Esophagus muscularis mucosa (tissue), 4 donors: ENCODE data around the gene CDH6. TPM values are rescaled to one million over a fixed set of nuclear protein-coding genes. Genes with fewer than 3 reads are reported as not detected.
A peak's percentile ranks its signal among the peaks of the same experiment; 100 is the strongest.

Experiments used
- DNase-seq: peaks from one replicate; pipeline ENCODE4 v3.0.0-alpha.2; 2017; ENCODE audit errors: extremely low spot score
- H3K27ac ChIP-seq, 4 donors: fragments of 200-600 bp; sonication (generic); replicated peaks in 1 of 4; 1 replicate in 3 of 4; 2 replicates in 1 of 4; pipeline ENCODE4 v1.5.1; 2016 to 2019; ENCODE audit warnings: mild to moderate bottlenecking in 1 of 4
- H3K27me3 ChIP-seq, 4 donors: fragments of 200-600 bp; sonication (generic); one replicate each; pipeline versions ENCODE4 v1.5.1 to v1.6.0; 2016 to 2019
- H3K36me3 ChIP-seq, 4 donors: fragments of 200-600 bp; sonication (generic); one replicate each; pipeline ENCODE4 v1.5.1; 2016 to 2019
- H3K4me1 ChIP-seq, 4 donors: fragments of 200-600 bp; sonication (generic); one replicate each; pipeline ENCODE4 v1.5.1; 2016 to 2019
- H3K4me3 ChIP-seq, 4 donors: fragments of 200-600 bp; sonication (generic); 1 replicate in 2 of 4; 2 replicates in 2 of 4; pipeline ENCODE4 v1.5.1; 2016 to 2019; ENCODE audit warnings: mild to moderate bottlenecking in 4 of 4, moderate library complexity in 1 of 4
- H3K9me3 ChIP-seq, 4 donors: fragments of 200-600 bp; sonication (generic); 1 replicate in 3 of 4; 2 replicates in 1 of 4; pipeline ENCODE4 v1.5.1; 2016 to 2019
- EP300 ChIP-seq: sonication (generic); formaldehyde crosslinking; IDR thresholded peaks from one replicate; pipeline ENCODE4 v1.6.1; 2017; ENCODE audit warnings: antibody characterized with exemption
- POLR2A ChIP-seq: fragments of 450-650 bp; IDR thresholded peaks from one replicate; pipeline ENCODE4 v1.6.1; 2017; ENCODE audit warnings: antibody characterized with exemption, moderate library complexity, mild to moderate bottlenecking, low read depth
- POLR2AphosphoS5 ChIP-seq, 2 donors: sonication (generic); formaldehyde crosslinking; IDR thresholded peaks; one replicate each; pipeline ENCODE4 v1.6.1; 2017; ENCODE audit warnings: antibody characterized with exemption in 2 of 2
- WGBS: methylation state at CpG from one replicate; pipeline ENCODE4 v1.1.5; 2018; 5-methylcytosine and 5-hydroxymethylcytosine counted together
- intact Hi-C: fragments of 100-400 bp; cut with DNase I; formaldehyde crosslinking; loops from one replicate; pipeline ENCODE4 v1.15.1; 2023
- total RNA-seq, 4 donors: library from RNA; depleted of rRNA; stranded (reverse); fragments of >200 nt; gene quantifications; one replicate each; pipeline versions ENCODE4 v1.1.0 to v1.2.1, GENCODE V29; 2016
- TF ChIP-seq, protein P1 (sequence below), 3 experiments: fragments of 200-600 bp in 2 of 3; fragments of 450-650 bp in 1 of 3; sonication (generic) in 2 of 3; IDR thresholded peaks; one replicate each; pipeline ENCODE4 v1.5.1; 2017 to 2019; ENCODE audit warnings: antibody characterized with exemption in 3 of 3, mild to moderate bottlenecking in 2 of 3, moderate library complexity in 1 of 3

The CDH6 gene
- total RNA-seq, 4 donors from 2014 or later: 0.83 to 5.3 (median 3.9) TPM

DNA sequence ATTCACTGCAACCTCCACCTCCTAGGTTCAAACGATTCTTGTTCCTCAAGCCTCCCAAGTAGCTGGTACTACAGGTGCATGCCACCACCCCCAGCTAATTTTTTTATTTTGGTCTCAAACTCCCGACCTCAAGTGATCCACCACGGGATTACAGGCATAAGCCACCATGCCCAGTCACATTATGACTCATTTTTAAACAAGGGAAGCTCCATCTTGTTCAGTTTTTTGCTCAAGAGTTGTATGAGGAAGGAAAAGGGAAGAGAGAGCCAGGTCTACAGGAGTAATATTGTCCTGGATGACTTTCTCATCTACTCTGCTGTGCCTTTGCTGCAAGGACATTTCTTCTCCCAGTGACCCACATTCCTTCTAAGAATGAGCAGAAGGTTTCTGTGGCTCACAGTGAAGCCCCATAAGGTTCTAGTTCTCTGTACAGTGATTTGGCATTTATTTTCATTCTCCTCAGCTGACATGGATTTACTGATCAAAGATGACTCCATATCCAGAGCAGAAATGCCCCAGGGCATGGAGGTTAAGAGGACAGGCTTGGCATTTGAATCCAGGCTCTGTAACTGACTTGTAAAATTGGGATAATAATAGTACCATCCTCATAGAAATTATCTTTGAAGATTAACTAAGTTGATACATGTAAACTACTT, 153.5 kb downstream of the CDH6 start:
- WGBS: 70% methylated on average over 3 of the region's 3 CpGs
- Histone ChIP-seq H3K27ac (no peak overlapping the region), H3K36me3 (no peaks in the 10 kb centered on the region), H3K27me3 (no peaks in the 10 kb centered on the region), H3K4me1 (no peaks in the 10 kb centered on the region), H3K4me3 (no peak overlapping the region), H3K9me3 (no peaks in the 10 kb centered on the region)
- intact Hi-C loops: no loop called here
- no peak for TF ChIP-seq EP300
- TF ChIP-seq, protein P1, sequence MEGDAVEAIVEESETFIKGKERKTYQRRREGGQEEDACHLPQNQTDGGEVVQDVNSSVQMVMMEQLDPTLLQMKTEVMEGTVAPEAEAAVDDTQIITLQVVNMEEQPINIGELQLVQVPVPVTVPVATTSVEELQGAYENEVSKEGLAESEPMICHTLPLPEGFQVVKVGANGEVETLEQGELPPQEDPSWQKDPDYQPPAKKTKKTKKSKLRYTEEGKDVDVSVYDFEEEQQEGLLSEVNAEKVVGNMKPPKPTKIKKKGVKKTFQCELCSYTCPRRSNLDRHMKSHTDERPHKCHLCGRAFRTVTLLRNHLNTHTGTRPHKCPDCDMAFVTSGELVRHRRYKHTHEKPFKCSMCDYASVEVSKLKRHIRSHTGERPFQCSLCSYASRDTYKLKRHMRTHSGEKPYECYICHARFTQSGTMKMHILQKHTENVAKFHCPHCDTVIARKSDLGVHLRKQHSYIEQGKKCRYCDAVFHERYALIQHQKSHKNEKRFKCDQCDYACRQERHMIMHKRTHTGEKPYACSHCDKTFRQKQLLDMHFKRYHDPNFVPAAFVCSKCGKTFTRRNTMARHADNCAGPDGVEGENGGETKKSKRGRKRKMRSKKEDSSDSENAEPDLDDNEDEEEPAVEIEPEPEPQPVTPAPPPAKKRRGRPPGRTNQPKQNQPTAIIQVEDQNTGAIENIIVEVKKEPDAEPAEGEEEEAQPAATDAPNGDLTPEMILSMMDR (IDR thresholded peaks at IDR 0.05): no peak
- peak; percentile 57 for DNase-seq

DNA sequence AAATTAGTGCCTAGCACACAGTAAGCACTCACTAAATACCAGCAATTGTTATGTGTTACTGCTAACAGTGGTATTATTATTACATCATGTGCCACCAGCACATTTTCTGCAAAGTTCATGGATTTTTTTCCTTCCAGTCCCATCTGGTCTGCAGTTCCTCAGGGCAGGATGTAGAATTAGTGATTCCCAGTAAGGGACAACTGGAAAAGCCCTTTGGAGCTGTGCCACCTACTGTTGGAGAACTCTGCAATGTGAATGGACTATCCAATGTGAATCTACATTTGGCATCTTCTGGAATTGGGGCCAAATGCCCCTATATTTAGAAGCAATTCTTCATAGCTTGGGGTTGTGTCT, 154.0 kb downstream of the CDH6 start:
- H3K4me3 ChIP-seq: no peak overlapping the region
- H3K4me1 ChIP-seq: no peaks in the 10 kb centered on the region
- no peaks in the 10 kb centered on the region for H3K9me3 ChIP-seq
- TF ChIP-seq EP300 (no peak), POLR2AphosphoS5 (IDR thresholded peaks at IDR 0.05) (no peak), POLR2A (no peak)
- no peaks in the 10 kb centered on the region for H3K27me3 ChIP-seq
- no peaks in the 10 kb centered on the region for H3K36me3 ChIP-seq
- H3K27ac ChIP-seq: no peak overlapping the region
- DNase-seq: peak; percentile 31
- intact Hi-C loops: no loop called here

DNA sequence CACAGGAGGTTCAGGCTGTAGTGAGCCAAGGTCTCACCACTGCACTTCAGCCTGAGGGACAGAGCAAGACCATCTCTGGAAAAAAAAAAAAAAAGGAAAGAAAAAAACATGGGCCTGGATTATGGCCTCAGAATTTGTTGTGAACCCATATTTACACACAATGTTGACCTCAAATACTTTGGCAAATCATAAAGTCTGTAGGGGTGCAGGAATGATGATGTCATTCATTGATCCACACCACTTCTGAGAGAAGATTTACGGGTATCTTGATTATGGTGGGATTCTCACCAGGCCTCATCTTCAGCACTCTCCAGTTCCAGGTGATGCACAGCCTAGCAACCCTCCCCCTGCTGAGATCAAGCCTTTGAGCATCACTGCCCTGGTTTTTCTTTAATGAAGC, 156.9 kb downstream of the CDH6 start:
- Histone ChIP-seq H3K9me3 (peaks cover 0 to 2% (median under 1%) of the 10 kb centered on the region in 4 donors), H3K36me3 (no peaks in the 10 kb centered on the region), H3K27me3 (no peaks in the 10 kb centered on the region), H3K4me3 (no peak overlapping the region), H3K4me1 (no peaks in the 10 kb centered on the region), H3K27ac (no peak overlapping the region)
- intact Hi-C loops: no loop called here
- 93% methylated on average over 1 of the region's 1 CpG for WGBS
- TF ChIP-seq POLR2AphosphoS5 (IDR thresholded peaks at IDR 0.05) (no peak), EP300 (no peak), POLR2A (no peak)
- TF ChIP-seq, protein P1 (IDR thresholded peaks at IDR 0.05): no peak
- DNase-seq: peak; percentile 34

DNA sequence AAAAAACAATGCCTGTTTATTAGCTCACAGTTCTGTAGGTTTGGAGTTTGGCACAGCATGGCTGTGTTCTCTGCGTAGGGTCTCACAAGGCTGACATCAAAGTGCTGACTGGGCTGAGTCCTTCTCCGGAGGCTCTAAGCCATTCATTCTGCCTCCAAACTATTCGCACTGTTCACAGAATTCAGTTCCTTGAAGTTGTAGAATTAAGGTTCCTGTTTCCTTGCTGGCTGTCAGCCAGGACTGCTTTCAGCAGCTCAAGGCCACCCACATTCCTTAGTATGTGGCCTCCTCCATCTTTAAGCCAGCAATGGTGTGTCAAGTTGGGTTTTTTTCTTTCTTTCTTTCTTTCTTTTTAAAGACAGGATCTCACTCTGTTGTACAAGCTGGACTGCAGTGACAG, 161.9 kb downstream of the CDH6 start:
- intact Hi-C loops: no loop called here
- Histone ChIP-seq H3K4me1 (no peaks in the 10 kb centered on the region), H3K36me3 (no peaks in the 10 kb centered on the region), H3K9me3 (peaks cover 0 to 12% (median 2%) of the 10 kb centered on the region in 4 donors), H3K27ac (no peak overlapping the region), H3K4me3 (no peak overlapping the region), H3K27me3 (no peaks in the 10 kb centered on the region)
- 64% methylated on average over 3 of the region's 3 CpGs for WGBS
- TF ChIP-seq, protein P1 (IDR thresholded peaks at IDR 0.05): no peak
- TF ChIP-seq POLR2A (no peak), EP300 (no peak), POLR2AphosphoS5 (IDR thresholded peaks at IDR 0.05) (no peak)
- DNase-seq: peak; percentile 60

DNA sequence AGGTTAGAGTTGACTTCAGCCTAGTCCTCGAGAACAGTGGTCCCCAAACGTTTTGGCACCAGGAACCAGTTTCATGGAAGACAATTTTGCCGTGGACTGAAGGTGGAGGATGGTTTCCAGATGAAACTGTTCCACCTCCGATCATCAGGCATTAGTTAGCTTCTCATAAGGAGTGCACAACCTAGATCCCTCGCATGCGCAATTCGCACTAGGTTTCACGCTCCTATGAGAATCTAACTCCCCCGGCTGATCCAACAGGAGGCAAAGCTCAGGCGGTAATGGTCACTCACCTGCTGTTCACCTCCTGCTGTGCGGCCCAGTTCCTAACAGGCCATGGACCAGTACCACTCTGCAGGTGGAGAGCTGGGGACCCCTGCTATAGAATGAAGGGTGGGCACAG, 163.6 kb downstream of the CDH6 start:
- Histone ChIP-seq H3K27ac (no peak overlapping the region), H3K36me3 (no peaks in the 10 kb centered on the region), H3K4me1 (no peaks in the 10 kb centered on the region), H3K4me3 (no peak overlapping the region), H3K27me3 (no peaks in the 10 kb centered on the region), H3K9me3 (peaks cover 0 to 12% (median 2%) of the 10 kb centered on the region in 4 donors)
- DNase-seq: peak; percentile 66
- intact Hi-C loops: no loop called here
- TF ChIP-seq EP300: no peak
- TF ChIP-seq POLR2AphosphoS5 (IDR thresholded peaks at IDR 0.05): no peak
- TF ChIP-seq, protein P1 (IDR thresholded peaks at IDR 0.05): no peak
- no peak for TF ChIP-seq POLR2A
- 77% methylated on average over 11 of the region's 11 CpGs for WGBS
